ENCODE results near the gene TTI1.
"Not testable (repeated sequence)": the region's sequence is repeated elsewhere in the genome, so short reads cannot be mapped to it uniquely, and the experiment has no call there.

Gene TTI1

DNA sequence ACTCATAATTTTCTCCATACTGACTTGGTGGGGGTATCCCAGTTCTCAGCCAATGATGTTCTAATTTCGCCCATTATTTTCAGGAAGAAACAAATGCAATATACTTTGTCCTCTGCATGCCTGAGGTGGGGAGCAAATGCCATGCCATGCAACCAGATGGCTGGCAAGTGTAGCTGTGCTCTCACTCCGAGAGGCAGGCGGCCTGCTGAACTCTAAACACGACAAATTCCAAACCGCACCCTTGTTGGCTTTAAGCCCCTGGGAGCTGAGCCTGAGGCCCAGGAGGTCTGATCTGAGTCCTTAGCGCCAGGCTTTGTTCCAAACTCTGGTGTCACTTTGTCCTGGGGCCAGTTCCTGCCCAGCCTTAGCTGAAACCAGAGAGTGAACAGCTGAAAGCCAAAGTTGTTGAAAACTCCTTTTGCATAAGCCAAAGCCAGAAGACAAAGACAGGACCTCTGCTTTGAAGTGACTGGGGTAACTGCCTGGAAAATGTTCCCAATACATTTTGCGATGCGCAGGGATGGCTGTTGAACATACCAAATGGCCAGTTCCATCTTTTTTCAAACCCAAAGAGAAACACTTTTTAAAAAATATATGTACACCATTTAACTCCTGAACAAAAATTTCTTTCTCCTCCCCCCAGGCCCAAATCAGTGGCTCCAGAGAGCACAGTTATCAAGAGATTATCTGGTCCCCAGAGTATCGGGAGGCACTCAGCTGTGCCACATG lies 46.2 kb downstream of the TTI1 start:
- DNase-seq: peak; percentile 73

DNA sequence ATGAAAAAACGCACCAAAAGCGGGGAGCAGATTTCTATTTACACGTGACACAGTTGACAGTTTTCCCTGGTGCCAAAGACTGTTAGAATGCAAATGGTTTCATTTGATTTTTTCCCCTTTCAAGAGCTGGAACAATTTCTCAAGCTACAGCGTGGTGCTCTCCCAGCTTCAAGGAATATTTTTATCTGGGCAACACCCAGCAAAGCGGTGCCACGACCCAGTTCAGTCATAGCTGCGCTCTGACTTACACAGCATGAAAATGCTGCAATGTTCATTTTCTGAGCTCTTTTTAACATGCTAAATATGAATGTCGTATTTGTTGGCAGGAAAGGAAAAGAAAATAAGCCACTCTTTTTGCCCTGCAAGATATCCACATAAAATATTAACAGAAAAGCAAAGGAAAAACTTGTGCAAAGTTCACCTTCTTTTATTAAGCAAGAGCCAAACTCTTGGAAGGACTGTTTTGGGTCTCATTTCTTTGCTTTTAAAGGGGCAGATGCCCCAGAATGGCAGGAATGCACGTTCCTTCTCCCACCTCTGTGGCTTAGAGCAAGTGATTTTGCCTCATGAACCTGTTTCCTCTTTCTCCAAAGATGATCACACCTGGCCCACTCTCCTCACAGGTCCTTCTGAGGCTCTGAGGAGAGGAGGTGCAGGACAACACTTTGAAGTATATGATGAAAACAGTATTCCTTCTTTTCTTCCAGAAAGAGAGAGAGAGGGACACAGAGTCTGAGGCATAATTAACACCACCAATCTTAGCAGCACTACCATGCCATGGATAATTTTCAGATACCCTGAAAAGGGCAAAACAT lies 47.0 kb downstream of the TTI1 start:
- no peak for DNase-seq

DNA sequence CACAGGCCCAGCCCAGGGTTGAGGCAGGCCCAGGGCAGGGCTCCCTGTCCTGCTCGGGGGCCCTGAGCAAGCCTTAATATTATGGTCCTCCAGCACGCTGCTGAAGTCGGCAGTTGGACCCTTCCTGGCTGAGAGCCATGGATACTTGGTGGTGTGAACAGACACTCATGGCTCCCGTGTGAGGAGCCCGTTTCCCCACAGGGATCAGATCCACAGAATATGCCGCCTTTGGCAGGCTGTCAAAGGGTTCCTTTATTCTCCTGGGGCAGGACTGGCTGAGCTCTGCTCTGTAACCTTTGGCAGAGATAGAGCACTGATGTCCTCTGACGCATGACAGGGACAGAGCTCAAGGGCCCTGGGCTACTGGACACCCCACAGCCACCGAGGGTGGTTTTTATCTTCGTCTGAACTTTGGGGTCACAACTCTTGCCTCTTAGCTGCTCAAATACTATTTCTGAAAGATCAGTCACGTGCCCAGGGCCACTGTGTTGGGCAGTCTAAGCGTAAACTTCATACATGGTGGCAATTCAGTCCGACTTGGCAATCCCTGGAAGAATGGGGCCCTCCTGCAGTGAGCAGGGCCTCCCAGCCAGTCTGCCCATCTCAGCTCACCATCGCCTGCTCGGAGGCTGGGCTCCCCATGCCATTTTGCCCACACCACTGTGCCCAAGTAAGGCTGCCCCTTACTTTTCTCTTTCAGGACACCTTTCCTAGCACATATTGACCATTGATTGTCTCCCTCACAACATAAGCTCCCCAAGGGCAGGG lies 49.1 kb downstream of the TTI1 start:
- DNase-seq: peak; percentile 56

DNA sequence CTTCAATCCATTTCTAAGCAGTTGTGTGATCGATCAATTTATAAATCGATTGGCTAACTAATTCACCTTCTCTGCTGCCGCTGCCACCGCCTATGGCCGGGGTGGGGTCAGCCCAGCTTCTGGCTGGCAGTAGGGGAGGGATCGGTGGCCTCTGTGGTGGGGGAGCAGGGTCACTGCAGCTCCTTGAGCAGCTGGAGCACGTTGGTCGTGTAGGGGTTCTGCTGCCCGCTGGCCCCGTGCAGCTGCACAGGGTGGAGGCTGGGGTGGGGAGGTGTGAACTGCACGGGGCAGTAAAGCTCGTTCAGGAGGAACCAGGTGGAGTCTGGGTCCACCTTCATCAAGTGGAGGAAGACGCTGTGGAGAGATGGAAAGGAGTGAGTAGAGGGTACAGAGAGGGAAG lies 50.0 kb downstream of the TTI1 start:
- no peak for DNase-seq

DNA sequence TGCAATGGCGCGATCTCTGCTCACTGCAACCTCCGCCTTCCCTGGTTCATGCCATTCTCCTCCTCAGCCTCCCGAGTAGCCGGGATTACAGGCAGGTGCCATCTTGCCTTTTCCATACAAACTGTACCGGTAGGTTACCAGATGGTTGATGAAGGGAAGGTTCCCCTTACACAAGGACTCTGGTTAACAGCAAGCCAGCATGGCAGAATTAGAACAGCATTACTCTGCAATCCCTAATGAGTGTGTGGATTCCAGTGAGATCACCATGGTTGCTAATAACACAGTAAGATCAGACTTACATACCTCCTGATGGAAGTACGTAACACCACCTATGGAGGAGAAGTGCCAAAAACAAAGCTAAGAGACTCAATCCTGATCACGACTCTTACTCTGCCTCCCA lies 51.7 kb downstream of the TTI1 start:
- peak; percentile 50 for DNase-seq

DNA sequence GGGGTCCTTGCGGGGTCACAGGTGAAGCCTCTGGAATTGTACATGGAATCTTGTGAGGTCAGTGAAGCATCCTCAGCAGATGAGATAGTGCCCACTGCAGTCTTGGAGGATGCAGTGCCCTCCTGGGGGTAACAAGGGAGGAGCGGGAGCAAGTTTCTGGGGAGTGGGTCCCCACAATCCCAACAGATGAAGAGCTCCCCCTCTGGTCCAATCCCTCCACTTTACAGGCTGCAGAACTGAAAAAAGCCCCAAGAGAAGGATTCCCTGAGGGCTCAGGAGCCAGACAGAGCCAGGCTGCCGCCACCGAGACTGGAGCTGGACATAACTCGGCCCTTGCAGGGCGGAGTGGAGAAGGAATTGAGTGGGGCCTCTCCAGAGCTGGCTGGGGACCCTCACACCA lies 52.4 kb downstream of the TTI1 start:
- no peak for DNase-seq

DNA sequence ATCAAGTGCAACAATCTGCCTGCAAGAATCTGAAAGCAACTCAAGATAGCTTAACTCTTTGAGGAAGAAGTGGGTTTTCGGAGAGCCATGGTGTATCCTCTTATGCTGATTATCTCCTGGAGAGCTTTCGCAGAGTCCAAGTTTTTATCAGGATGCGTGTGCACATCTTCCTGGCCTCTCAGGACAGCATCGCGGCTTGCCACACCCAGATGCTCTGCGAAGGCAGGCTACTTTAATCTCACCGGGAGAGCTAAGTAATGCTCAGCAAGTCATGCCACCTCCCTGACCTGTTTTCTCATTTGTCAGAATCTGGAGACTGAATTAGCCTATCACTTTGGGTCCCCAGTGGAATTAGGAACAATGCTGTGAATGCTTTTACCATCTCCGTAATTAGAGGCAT lies 52.9 kb downstream of the TTI1 start:
- DNase-seq: no peak

DNA sequence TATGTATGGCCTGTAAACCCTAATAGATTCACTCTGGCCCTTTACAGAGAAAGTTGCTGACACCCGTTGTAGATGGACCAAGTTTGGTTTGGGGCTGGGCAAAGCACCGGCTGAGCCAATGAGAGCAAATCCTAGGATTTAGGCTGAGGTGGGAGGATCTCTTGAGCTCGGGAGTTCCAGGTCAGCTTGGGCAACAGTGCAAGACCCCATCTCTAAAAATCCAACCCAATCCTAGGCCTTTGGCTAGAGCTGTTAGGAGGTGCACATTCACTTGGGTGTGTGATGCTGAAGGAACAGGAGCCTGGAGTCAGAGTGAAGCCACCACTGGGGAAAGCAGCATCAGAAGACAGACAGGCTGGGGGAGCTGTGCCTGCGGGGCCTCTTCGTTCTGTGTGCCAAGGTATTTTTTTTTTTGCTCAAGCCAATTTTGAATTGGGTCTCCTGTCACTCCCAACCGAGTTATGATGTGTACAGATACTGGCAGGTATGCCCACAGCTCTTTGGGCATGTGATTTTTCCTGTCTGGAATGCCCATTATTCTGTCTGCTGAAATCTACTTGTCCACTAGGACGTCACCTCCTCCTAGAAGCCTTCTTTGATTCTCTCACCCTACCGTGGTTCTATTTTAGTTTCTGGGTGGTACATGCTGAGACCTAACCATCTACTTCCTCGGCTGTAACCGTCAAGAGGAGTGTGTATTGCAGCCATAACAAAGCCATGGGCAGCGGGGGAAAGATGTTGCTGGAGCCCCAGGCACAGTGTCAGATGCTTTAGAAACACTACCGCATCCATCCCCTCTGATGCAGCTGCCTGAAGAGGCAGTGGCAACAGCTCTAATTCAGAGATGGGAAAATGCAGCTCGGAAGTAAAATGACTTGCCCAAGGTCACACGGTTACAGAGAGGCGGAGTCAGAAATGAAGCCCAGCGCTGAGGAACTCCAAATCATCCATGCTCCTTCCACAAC lies 54.0 kb downstream of the TTI1 start:
- no peak for DNase-seq

DNA sequence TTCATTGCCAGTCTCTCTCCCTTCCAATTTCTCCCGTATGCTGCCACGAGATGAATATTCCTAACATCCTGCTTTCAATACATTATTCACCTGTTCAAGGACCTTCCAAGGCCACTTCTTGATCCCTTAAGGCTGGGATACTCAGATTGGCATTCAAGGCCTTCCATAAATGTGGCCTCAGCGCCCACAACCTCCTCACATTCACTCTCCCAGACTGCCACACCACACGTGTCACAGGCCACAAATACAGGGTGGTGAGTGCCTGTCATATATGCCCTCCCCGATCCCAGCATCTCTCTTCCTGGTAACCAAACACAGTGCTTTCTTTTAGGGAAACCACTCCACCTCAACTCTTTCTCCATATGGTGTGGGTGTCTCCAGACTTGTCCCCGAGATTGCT lies 55.5 kb downstream of the TTI1 start:
- no peak for DNase-seq

DNA sequence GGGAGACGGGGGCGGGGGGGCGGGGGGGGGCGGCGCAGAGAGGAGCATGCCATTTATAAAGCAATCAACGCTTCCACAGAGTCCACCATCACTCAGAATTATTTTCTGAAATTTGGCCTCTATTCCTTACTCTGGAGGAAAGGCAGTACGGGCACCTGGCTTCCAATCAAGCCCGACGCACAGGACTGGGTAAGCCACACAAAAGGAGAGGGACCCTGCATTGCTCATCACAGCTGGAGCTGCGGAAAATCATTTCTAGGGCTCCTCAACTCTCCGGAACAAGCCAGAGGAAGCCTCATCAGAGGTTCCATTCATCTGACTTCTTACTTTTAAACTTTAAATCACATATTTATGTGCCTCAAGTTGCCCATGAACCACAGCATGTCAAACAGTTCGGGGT lies 55.9 kb downstream of the TTI1 start:
- no peak for DNase-seq

DNA sequence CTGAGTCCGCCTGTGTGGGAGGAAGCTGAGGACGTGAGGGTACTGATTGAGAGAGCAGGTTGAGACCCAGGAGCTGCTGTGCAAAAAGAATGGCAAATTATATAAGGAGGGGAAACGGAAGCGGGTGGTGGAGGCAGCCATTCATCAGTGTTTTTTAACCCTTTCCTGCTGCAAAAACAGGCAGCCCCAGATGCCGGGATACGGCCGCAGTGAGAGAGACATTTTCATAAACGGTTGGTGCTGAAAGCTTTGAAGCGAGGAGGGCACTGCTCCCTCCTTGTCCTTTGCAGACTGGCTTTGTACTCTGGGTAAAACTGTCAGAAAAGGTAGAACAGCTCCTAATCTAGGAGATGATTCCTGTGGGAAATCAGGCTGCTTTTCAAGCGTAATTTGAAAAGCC lies 56.4 kb downstream of the TTI1 start:
- DNase-seq: no peak

DNA sequence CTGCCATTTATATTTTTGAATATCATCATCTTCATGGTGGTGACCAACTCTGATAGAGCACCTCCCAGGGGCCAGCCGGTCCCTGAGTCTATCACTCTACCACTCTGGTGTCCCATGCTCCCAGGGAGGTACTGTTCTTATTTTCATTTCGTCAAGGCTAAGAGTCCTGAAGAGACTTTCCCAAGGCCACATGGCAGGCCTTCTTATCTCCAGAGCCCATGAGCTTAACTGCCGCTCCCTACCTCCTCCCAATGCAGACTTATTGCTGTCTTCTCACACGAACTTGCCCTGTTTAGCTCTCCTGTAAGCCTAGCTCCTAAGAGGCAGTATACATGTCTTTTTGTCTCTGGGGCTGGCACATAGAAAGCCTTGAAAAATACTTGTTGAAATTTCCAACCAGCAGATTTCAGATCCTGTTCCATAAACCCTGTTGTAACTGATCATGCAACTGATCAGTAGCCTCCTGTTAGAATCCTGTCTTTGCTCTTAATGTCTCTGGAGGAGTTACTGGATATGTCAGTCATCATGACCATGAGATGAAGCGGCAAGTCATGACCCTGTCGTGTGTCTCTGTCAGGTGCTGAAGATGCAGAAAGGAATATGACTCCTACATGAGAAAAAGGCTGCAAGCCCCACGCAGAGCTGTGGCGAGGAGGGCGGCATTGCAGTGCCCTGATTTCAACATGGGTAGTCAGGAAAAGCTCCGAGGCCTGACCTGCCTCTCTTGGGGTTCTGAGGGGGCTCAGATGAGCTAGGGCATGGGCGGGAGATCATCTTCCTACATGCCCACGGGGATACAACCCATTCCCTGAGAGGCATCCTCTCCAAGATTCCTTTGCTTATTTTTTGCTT lies 60.0 kb downstream of the TTI1 start:
- DNase-seq: no peak

DNA sequence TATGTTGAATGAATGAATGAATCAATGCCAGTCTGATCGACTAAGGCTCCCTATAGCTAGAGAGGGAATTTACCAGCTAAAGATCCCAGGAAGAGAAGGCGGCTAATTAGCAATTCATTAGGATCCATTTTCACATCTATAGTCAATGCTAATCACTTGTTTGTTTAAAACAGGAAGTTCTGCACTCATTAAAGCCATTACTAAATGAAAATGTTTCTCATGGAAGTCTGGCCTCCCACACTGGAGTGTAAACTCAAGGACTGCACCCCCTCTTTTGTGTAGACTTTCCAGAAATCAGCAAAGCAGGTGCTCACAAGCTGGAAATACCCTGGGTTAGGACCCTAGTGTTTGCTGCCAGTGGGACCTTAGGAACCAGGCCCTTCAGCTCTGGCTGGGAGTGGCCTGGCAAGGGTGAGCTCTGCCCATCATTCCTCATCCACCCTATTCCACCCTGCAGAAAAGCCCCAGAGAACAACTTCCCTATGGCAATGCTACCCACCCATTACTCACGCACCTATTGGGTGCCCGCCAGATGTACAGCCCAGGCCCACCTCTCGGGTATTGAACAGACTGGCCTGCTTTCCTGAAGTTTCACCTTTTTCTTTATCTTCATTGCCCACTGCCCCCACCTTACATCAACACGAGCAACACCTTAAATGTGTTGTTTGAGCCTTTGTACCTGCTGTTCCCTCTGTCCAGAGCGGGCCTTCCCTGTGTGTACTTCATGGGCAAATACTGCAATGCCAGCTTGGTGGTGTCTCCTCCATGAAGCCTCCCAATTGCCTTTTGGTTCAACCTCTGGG lies 60.8 kb downstream of the TTI1 start:
- DNase-seq: no peak

DNA sequence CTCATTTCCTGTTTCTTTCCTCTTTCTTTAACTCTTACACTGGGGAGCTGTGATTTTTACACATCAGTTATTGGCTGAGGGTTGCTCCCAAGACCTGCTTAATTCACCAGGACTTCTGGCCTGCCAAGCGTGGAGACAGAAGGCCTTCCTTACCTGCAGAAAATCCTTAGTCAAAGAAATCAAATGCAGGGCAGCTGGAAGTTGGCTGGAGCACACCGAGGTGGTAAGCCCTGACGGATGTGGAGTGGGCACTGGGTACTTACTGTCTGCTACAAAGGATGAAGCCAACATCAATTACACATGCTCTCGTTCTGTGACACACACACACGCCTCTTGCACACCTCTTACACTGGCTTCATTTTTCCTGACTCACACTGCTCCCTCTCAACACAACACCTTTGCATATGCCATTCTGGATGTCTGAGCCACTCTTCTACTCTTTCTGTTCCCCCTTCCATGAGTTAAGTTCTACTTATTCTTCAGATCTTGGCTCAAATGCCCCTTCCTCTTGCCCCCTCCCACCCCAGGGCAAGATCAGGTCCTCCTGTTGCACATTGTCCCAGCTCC lies 61.6 kb downstream of the TTI1 start:
- DNase-seq: no peak

DNA sequence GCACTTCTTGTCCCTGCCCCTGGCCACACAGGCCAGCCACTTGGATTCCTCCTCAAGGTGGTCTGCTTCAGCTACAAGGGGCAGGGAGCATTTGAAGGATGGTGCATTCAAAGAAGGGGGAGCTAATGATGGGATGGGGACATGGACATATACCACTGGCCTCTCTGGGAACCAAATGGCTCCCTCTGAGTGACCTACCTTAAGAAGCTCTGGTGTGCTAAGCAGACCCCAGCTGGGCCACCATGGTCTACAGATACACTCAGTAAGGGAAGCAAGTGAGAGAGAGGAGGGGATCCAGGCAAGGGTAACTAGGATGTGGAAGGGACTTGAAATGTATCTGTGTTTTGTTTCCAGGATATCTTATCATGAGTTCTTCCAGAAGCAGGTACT lies 62.4 kb downstream of the TTI1 start:
- DNase-seq: no peak

DNA sequence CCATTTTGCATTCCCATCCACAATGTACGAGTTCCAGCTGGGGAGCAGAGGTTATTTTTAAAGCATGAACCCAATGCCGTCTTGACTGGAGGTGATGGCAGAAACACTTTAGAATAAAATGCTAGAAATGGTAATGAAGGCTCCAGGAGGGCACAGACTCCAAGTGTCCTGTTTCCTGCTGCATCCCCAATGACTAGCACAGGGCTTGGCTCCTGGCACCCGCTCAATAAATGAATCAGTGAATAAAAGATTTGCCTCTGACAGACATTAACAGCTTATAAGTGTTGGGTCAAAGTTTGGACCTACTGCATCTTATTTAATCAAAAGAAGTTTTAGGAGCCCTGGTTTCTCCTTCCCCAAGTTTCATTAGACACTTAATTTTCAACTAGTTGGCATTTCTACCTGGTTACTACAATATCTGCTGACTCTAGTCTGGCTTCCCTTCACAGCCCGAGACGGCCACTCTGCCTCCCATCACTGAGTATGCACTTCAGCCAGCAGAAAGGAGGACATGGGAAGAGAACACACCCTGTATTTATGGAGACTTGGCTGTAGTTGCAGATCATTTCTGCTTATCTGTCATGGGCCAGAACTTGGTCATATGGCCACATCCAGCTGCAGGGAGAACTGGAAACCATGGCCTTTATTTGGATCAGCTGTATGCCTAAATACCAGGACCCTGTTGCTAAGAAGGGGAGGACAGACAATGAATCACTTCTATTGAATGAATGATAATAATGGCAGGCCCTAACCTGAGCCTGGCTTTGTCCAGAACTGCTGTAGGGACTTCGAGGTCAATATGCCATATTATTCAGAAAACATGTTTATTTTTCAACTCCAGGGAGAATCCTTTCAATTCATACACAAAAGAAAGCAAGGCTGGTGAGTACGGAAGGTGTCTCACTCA lies 63.1 kb downstream of the TTI1 start:
- no peak for DNase-seq

DNA sequence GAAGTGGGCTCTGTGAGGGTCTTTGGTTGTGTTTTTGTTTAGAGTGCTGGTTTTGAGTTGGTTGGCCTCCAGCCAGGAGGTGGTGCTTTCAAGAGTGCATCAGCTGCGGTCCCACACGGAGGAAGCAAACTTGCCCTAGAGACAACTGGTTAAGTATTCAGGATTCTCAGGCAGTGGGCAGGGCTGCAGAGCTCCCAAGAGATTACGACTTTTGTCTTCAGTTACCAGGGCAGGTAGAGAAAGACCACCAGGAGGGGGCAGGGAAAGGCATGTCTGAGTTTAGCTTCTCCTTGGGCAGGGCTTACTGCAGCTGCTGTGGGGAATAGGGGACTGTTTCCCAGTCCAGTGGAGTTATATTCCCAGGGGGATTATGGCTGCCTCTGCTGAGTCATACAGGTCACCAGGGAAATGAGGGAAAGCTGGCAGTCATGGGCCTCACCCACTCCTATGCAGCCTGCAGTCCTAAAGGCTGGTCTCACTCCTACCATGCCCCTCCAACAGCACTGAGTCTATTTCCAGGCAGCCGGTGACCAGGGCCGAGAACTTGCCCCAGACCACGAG lies 64.3 kb downstream of the TTI1 start:
- peak; percentile 96 for DNase-seq

DNA sequence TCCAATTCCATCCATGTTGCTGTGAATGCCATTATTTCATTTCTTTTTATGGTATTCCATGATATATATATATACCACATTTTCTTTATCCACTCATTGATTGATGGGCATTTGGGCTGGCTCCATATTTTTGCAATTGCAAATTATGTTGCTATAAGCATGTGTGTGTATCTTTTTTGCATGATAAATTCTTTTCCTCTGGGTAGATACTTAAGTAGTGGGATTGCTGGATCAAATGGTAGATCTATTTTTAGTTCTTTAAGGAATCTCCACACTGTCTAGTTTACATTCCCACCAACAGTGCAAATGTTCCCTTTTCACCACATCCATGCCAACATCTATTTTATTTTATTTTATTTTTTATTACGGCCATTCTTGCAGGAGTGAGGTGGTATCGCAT lies 69.8 kb downstream of the TTI1 start:
- DNase-seq: not testable (repeated sequence)

DNA sequence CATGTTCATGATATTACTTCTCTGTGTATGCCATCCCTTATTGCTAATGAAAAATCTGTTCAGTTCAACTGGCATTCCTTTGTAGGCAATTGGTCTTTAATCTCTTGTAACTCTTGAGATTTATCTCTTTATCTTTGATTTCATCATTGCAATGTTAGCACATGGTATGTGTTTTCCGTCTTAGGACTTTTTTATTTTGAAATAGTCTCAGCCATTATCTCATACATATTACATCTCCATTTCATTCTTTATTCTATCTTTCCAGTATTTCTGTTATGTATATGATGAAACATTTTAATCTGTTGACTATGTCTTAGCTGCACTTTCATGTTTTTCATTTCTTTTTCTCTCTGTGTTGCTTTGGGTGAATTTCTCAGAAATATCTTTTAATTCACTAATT lies 72.2 kb downstream of the TTI1 start:
- DNase-seq: no peak

Data from NCI-H2171 (cell line).